Stimulated activated CD4-positive, alpha-beta T cell treated with anti-CD3 and anti-CD28 coated beads, Interleukin-2, amount 100 ng/mL, for 24 hours (primary cell): ENCODE results near the gene KRR1.
"Not testable (repeated sequence)": the region's sequence is repeated elsewhere in the genome, so short reads cannot be mapped to it uniquely, and the experiment has no call there.

Experiments used
- DNase-seq, 2 donors: peaks; one replicate each; pipeline ENCODE4 v3.0.0-alpha.2; 2020

KRR1 gene

DNA sequence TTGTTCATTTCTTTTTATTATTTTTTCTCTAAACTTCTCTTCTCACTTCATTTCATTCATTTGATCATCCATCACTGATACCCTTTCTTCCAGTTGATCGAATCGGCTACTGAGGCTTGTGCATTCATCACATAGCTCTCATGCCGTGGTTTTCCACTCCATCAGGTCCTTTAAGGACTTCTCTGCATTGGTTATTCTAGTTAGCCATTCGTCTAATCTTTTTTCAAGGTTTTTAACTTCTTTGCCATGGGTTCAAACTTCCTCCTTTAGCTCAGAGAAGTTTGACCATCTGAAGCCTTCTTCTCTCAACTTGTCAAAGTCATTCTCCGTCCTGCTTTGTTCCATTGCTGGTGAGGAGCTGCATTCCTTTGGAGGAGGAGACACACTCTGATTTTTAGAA is 10.7 kb upstream of the KRR1 start:
- DNase-seq, result not testable (repeated sequence)

- not testable (repeated sequence) for DNase-seq
Observed at GRCh38 chr12:75521224-75521623, 9.8 kb upstream of the KRR1 start.

- no peak for DNase-seq
Observed at GRCh38 chr12:75509621-75510020, 1.8 kb downstream of the KRR1 start.

DNA sequence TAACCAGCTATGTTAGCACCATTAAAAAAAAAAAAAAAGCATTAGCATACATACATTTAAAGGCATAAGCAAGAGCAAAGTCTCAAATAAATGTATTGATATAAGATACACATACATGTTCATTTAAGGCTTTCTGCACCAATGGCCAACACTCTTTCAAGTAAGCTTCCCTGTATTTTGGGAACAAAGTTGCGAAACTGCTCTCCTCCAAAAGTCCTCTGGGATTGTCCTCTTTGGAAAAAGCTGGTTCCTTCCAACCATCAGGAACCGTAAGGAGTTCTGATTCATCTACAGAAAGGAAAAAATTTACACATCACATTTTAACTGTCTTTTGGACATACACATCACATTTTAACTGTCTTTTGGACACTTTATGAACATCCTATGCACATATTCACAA is 3.2 kb downstream of the KRR1 start:
- DNase-seq, result no peak

GRCh38 chr12:75507086-75507485 is 4.3 kb downstream of the KRR1 start:
- DNase-seq, result no peak

DNA sequence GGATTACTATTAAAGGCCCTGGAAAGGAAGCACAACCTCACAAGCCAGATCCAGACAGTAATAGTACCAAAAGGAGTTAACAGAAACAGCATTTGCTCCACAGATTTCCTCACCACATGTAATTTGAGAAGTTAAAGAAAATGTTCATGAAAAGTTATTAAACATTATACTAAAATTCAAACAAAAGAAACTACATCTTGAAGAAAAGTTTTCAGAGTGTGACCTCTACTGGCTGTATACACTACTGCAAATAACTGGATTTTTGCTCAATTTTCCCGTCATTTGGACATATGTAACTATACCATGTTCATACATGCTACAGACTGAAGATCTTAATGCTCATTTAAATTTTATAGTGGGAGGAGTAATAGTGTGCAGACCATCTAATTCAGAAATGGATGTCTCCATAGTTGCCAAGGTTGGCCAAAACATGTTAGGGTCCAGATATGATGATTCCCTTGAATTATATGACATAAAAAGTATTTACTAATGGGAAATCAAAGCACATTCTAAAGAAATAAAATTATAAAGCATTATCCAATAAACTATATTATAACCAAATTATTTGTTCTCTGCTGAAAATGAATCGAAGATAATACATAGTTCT is 5.6 kb downstream of the KRR1 start:
- DNase-seq, result no peak

DNA sequence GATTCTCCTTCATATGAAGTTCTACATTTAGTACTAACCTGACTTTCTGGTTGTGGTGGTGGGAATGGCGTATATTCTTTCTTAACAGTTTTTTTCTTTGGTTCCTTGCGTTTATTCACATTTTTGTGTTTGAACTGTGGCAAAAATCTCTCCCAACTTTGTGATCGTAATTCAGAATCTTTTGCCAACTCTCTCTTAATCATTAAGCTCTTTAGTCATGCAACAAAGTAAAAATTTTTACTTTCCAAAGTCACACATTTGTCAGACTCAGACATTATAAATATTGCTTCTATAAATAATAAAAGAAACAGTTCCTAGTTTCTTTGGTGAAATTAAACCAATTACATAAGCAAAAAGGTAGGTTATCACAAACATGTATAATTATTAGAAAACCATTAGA is 7.5 kb downstream of the KRR1 start:
- no peak for DNase-seq

DNA sequence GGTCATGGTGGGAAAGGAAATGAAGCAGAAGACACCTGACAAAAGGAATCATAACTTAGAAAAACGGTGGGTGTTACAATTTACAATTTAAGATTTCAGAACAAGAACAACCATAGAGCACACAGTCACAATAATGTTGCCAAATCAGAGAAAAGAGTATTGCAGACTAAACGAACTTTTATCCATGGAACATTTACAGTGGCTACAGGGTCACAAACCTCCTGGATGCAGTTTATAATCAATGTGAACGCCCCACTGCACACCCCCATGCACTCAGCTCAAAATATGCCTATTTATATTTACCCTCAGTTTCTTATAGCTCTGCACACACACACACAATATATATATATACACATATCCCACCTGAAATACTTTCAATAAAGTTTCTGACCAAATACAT is 8.0 kb downstream of the KRR1 start:
- DNase-seq, result no peak

- DNase-seq, result no peak
Observed at GRCh38 chr12:75491169-75491568, 20.2 kb downstream of the KRR1 start.

DNA sequence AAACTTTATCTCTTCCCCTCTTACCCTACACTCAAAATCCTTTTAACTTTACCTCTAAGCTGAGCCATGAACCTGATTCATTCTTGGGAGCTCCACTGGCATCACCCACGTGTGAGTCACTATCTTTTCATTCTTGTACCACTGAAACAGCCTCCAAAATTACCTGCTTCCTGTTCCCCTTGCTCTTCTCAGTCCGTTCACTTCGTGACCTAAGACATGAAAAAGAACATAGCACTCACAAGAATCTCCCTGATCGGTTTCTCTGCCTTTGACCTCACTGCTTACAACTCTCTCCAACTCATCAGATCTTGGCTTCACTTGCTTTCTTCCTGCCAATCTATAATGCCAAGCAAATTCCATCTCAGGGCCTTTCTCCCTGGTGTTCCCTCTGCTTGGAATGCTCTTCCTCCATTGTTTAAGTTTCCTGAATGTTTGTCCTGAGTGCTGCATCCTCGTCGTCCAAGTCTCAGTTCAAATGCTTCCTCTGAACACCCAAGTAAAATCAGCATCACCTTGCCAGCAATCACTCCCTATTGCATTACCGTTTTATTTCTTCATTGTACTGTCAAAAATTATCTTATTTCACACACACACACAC is 21.7 kb downstream of the KRR1 start:
- peak; percentile 25 to 35 for DNase-seq

DNA sequence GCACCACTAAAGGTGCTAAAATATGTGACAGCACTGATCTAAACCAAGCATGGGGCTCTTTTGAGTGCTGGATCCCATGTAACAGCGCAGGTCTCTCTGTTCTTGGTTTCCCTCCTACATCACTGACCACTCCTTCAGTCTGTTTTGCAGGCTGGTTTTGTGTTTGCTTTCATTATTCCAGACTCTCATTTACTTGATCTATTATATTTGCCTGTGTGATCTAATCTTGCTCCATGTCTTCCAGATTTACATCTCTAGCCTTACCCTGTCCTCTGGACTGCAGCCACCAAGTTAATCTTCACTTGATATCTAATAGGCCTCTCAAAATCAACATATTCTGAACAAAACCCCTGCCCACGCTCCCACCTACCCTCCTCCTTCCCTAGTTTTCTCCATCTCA is 22.2 kb downstream of the KRR1 start:
- no peak for DNase-seq

GRCh38 chr12:75488553-75488952 is 22.9 kb downstream of the KRR1 start:
- DNase-seq, result no peak

DNA sequence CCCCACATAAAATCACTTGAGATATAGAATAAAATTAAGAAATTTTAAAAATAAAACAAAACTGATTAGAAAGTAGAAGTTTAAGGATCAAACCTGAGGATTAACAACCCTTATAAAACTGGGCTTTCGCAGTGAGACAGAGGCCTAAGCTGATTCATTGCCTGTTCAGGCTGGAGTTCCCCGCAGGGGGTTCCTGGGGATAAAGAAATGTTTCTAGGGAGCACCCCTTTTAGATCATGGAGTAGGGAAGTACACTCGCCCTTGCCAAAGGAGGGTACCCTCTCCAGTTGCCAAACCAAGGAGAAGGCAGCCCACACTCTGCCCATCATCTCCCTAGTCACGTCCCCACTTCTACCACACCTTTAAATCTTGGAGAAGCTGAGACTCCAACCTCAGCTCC is 24.1 kb downstream of the KRR1 start:
- no peak for DNase-seq

- DNase-seq, result not testable (repeated sequence)
Observed at GRCh38 chr12:75484450-75484849, 27.0 kb downstream of the KRR1 start.

DNA sequence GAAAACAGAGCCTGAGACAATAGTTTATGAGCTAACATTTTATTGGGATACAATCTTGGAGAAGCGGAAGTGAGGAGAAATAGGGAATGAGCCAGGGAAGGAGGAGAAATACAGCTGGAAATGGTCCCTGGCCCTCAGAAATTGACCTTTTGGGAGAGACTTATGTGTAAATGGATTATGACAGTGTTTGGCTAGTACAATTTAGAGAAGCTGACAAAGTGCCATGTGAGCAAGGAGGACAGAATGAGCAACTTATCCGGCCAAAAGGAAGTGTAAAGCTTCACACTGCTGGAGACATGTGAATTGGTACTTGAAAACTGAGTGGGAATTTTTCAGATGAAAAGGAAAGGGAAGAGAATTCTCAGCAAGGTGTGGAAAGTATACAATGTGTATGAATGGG is 28.0 kb downstream of the KRR1 start:
- no peak for DNase-seq

GRCh38 chr12:75482646-75483045 is 28.8 kb downstream of the KRR1 start:
- DNase-seq, result no peak

- DNase-seq, result no peak
Observed at GRCh38 chr12:75481774-75482173, 29.6 kb downstream of the KRR1 start.

DNA sequence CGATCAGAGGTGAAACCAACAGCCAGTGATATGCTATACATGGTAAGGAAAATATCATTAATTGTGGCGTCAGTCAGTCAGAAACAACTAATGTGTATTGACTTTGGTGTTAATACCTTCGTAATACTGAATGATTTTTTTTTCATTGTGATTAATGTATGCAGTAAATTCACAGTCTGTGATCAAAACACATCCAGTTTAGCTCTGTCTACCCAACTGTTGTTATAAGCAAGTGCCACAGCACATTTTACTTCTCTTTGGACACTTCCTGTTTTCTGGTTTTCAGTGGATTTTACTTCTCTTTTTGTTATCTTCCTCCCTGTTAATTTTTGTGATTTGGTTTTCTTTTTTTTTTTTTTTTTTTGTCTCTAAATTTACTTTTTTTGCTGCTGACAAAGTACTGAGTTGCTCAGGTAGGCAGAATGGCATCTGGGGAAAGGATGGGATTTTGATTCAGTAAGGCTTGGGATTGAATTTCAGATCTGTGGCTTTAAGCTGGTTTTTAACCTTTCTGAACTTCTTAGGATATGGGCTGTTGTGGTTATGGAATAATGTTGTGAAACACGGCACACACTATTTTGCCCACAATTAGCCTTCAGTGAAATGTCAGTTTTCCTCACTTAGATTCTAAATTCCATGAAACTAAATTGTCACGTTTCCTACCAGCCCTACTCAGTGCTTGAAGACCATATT is 30.2 kb downstream of the KRR1 start:
- no peak for DNase-seq

- DNase-seq, result peak; percentile 70 to 76
Observed at GRCh38 chr12:75480469-75480949, 30.9 kb downstream of the KRR1 start, which contains the start of gene GLIPR1. Gene GLIPR1 (plus strand): TSS chr12:75480755. CDS start chr12:75480881, 126 bp downstream.

DNA sequence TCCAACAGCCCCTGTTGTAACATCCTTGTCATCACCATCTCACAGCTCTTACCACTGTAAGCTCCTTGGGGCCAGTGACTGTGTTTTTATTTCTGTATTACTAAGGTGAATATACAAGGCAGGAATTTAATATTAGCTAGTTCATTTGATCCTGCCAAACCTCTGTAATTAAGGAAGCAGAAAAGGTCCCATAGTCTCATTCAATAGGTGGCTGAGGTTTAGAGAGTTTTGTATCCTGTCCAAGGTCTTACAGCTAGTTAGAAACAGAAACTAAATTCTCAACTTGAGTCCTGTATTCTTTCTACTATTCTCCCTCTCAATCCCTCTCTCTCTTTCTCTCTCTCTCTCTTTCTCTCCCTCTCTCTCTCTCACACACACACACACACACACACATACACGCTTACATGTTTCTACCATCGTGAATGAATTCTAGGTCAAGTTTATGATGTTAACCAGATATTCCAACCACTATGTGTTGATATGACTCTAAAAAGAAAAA is 31.4 kb downstream of the KRR1 start:
- no peak for DNase-seq

DNA sequence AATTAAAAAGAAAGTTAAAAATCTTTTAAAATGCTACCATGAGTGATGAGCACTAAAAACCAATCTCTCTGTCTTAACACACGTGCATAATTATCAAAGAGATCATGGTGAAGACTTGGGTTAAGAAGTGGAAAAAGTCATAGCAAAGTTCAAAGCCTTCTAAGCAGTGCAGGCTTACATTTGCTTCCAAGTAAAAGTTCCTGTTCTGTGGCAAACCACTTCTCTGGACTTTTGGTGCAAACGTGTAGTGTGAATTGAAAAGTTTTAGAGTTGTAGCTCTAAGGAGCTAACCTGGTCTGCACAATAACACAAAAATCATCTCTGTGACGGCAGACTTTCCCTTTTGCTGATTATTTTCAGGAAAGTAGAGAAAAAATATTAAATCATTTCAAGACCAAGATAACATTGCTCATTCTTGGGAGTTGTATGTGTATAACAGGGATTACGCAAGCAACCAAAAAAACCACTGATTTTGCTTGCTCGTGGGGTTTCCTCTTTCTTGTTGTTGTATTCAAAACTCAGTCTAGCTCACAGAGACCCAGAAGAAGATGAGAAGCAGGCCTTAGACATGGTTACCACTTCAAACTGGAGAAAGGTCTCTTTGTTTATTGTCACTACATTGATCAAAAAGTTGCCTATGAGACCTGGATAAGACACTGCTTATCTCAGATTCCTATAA is 33.2 kb downstream of the KRR1 start:
- DNase-seq, result no peak

DNA sequence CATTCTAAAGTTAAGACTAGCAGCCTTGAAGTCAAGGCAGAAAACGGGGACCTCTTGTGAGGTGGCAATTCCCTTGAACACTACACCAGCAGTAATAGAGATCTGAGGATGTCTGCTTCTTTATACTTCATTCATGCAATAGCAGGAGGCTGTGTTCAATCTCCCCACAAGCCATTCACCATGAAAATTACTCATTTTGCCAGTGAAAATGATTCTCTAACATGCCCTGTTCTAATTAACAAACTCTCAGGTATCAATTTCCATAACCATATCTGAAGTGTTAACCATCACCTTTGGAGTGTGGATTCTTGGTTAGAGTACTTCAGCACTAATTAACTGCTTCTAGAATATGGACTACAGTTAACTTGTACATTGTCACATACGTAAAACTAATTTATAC is 34.3 kb downstream of the KRR1 start:
- no peak for DNase-seq

DNA sequence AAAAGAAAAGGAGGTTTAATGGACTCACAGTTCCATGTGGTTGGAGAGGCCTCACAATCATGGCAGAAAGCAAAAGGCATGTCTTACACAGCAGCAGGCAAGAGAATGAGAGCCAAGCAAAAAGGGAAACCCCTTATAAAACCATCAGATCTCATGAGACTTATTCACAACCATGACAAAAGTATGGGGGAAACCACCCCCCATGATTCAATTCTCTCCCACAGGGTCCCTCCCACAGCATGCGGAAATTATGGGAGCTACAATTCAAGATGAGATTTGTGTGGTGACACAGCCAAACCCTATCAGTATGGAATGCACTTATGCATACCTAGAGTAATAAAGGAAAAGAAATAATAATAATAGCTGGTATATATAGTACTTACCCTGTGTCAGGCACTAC is 35.3 kb downstream of the KRR1 start:
- peak; percentile 34 to 42 for DNase-seq

- no peak for DNase-seq
Observed at GRCh38 chr12:75474116-75474515, 37.3 kb downstream of the KRR1 start.
